Measurements from ENCODE around the gene TMEM255B.
"Not testable (repeated sequence)": the region's sequence is repeated elsewhere in the genome, so short reads cannot be mapped to it uniquely, and the experiment has no call there.

Gene TMEM255B

DNA sequence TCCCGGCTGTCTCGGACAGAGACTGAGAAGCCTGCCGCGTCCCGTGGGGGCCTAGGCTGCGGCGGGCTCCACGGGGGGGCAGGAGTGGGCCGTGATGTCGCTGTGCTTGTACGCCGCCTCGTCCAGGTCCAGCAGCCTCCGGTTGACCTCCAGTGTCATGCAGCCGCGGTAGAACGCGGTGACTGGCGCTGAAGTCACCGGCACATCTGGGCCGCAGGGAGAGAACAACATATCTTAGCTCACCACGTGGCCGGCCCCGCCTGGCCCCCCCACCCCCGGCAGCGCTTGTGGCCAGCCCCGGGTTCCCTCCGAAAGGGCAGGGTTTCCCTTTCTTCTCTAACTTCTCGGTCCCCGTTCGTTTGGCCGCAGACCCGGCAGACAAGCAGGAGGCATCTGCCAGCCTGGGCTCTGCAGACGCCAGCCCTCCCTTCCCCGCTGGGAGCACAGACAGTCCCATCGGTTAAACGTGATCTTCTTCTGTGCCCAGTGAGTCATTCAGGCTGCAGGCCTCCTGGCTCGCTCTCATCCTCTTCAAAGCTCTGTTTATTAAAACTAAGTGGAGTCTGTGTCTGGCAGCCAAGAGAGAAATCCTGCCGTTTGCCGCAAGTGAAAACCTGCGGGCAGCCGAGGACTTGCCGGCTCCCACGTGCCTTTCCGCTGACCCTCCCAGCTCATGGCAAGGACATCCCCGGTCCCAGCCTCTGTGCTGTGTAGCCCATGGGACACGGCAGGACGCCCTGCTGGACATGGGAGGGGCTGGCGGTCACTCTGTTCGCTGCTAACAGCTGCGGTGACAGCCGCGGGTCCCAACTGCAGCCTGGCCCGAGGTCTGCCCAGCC, 62.0 kb downstream of the TMEM255B start:
- FAIRE-seq: no peak

DNA sequence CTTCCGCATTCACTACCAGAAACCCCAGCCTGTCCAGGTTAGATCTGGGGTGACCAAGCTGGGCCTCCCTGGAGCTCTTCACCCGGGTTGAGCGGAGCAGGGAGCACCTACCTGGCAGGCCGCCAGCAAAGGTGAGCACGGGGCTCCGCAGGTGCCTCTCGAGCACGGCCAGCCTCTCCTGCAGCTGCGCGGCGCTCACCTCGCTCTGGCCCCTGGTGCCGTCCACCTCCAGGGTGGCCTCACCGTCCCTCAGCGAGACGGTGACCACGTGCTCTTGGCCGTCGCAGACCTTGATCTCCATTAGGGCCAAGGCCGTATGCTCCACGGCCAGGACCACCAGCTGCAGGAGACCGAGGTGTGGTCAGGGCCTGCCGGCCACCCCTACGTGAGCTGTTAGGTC, 62.8 kb downstream of the TMEM255B start:
- no peak for FAIRE-seq

DNA sequence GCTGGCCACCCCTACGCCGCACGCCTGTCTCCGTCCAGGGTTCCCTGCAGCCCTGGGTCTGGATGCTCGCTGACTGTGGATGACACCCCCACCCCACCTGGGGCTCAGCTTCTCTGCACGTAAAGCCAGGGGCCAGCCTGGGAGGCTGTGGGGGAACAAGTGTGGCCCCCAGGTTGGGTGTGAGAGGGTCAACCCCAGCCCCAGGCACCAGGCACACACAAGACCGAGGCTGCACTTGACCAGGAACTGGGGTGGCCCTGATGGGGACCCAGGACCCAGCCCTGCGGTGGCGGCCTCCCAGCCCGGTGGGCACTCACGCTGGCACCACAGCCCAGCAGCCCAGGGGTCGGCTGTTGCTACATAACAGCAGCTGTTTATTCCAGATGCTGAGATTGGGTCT, 63.2 kb downstream of the TMEM255B start:
- FAIRE-seq: no peak

DNA sequence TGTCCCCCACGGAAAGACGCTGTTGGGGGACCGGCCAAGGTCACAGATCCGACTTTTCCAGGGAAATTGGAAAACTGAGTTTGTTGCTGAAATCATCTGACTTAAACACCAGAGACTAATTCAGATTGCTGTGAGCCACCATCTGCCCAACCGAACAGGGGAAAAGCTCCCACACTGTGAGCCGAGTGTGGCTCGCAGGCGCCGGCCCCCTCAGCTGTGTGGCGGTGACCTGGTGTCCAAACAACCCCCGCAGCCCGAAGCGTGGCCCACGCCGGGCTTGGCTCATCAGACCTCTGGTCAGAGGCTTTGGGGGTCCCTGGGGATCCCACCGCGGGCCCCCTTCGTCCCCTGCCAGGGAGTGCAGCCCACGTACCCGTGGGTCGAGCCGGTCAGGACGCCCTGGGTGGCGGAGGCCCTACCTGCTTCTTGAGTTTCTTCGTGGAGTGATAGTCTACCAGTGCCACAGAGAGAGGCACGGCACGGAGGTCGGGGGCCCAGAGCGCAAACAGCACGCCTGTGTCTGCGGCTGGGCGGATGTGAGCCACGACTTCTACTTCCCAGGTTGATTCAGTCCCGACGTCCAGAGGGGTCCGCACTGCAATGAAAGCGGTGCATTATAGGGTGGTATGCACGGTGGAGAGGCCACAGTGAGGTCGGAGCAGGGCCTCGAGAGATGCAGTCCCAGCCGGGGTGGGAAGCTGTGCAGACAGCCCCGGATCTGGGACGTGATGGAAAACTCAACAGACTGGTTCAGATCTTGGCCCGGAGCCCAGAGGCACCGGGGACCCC, 64.1 kb downstream of the TMEM255B start:
- no peak for FAIRE-seq

DNA sequence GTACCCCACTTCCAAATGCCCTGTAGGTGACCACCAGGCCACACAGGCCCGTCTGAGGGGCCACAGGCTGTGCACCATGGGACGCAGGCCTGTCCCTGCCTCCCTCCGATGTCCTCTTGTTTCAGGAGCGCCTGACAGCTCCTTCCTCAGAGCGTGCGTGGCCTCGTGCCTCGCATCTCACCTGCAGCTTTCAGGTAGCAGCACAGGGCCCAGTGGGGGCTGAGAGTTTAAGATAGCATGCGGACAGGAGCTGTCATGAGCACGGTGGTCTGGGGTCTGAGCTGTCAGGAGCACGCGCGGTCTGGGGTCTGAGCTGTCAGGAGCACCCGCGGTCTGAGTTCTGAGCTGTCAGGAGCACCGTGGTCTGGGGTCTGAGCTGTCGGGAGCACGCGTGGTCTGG, 64.7 kb downstream of the TMEM255B start:
- FAIRE-seq: no peak

DNA sequence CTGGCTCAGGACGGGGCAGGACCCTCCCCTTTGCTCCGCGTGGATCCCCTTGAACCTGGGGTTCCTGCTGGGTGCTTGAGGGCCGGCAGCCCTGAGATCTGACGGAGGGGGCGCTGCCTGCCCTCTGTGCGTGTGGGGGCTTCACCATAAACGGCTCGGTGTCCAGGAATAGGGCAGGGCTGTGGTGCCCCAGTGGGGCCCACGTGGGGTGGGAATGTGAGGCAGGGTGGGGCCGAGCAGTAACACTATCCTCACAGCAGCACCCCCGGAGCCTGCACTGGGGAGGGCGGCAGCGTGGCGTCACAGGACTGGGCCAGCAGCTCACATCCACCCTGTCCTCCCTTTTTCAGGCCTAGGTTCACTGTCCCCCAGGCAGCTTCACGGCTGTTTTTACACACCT, 66.8 kb downstream of the TMEM255B start:
- no peak for FAIRE-seq

DNA sequence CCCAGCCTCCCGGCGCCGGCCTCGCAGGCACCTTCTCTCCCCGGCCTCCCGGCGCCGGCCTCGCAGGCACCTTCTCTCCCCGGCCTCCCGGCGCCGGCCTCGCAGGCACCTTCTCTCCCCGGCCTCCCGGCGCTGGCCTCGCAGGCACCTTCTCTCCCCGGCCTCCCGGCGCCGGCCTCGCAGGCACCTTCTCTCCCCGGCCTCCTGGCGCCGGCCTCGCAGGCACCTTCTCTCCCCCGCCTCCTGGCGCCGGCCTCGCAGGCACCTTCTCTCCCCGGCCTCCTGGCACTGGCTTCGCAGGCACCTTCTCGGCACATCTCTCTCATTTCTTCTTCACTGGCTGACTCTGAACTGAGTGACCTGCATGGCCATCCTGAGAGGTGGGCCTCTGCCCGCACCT, 67.4 kb downstream of the TMEM255B start:
- not testable (repeated sequence) for FAIRE-seq

DNA sequence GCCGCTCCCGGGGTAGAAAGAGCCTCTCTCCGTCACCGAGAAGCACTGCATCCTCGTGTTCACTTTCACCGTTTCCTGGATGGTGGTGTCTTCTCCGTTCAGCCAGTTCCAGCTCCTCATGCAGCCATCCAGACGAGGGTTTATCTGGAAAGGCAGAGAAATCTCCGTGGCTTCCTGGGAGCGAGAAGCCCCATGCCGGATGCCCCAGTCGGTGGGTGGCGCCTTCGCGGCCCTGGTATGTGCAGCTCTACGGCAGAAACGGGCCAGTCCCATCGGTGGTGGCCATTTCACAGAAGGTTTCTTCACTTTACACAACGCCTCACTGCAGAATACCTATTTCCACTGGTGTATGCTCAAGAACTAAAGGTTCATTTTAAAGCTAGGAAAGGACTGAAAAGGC, 68.0 kb downstream of the TMEM255B start:
- no peak for FAIRE-seq

DNA sequence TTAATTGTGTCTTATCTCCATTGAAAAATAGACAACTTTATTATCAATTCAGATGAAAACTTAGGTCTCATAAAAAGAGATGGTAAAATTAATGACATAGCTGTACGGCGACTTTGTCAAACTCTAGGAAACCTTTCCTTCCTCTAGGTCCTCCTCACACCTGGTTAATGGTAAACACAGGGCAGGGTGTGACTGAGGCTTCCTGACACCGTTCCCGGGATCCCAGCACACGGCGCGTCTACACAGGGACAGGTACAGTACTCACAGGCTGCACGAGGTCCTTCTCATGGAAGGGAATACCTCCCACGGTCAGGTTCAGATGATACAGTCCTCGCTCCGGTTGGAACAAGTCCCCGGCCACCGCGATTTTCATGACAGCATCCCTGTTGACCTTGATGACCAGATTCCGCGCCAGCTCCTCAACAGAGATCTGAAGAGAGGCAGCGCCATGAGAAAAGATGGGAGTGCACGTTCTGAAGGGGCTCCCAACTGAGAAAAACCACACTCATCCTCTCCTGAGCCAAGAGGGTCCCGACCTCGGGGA, 69.3 kb downstream of the TMEM255B start:
- no peak for FAIRE-seq

DNA sequence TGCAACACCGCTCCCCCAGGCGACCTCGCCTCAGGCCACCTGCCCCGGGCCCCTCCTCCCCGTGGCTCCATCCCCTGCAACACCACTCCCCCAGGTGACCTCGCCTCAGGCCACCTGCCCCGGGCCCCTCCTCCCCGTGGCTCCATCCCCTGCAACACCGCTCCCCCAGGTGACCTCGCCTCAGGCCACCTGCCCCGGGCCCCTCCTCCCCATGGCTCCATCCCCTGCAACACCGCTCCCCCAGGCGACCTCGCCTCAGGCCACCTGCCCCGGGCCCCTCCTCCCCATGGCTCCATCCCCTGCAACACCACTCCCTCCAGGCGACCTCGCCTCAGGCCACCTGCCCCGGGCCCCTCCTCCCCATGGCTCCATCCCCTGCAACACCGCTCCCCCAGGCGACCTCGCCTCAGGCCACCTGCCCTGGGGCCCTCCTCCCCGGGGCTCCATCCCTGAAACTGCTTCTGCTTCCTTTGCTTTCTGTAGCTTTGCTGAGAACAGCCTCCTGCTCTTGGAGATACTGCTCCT, 71.5 kb downstream of the TMEM255B start:
- not testable (repeated sequence) for FAIRE-seq

DNA sequence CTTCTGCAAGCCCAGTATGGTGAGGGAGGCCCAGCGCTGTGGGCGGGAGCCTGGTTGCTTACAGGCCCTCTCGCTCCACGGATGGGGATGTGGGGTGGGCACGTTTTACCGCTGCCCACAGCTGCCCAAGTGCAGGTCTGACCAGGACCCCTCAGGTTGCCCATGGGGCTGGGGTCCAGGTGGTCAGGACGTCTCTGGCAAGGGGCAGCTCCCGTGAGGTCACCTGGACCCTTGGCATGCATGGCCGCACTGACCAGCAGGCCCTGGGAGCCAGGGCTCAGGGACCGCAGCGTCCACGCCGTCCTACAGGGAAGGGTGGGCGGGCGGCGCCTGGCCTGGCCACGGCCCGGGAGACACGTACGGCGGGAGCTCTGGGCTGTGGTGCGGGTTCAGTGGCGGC, 72.0 kb downstream of the TMEM255B start:
- no peak for FAIRE-seq

DNA sequence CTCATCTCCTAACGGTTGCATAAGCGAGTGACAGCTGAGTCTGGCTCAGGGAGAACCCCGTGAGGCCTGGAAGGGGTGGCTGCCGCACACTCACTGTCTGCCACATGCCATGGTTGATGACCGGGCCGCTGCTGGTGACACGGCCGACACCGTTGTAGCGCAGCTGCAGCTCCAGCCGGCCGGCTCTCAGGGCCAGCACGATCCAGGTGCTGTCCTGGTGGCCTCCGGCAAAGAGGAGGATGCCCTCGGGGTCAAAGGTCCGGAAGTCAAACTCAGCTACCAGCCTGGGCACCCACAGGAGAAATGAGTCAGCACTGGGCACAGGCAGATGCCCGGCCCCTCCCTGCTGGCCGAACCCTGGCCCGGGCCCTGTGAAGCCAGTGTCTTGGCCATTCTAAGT, 73.2 kb downstream of the TMEM255B start:
- FAIRE-seq: no peak

DNA sequence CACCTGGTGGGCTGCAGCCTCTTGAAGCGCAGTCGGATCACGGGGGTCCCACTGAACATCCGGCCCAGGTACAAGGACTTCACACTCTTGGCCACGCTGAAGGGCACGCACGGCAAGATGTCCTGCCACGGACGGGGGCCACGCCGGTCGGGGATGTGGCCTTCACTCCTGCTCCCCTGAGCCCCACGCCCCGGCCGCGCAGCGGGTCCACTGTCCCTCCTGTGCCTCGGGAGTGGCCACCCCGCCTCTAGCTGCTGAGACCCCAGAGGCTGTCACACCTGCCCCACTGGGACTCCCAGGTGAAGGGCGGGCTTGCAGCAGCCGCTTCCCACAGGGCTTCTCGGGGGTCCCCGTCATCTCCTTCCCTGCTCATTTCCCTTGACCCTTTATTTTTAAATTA, 73.6 kb downstream of the TMEM255B start:
- FAIRE-seq: no peak

DNA sequence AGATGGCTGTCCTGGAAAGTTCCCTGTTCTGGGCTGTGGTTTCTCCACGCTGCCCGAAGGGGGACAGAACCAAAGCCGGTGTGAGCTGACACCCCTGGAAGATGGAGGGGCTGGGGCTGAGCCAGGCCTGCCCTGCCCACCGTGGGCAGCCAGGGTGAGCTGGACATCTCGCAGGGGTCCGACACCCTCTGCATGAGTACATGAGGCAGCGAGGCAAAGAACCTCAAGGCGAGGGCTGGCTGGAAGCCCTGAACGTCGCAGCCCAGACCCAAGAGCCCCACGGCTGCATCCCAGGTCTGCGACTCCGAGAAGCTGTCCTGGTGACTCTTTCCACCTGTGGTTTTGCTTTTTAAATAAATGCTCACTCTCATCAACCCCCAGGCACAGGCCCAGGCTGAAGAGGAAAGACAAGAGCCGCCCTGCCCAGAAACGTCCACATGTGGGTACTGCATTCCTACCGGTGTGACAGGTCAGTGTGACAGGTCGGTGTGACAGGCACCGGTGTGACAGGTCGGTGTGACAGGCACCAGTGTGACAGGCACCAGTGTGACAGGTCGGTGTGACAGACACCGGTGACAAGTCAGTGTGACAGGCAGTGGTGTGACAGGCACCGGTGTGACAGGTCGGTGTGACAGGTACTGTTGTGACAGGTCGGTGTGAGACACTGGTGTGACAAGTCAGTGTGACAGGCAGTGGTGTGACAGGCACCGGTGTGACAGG, 74.2 kb downstream of the TMEM255B start:
- FAIRE-seq: no peak

DNA sequence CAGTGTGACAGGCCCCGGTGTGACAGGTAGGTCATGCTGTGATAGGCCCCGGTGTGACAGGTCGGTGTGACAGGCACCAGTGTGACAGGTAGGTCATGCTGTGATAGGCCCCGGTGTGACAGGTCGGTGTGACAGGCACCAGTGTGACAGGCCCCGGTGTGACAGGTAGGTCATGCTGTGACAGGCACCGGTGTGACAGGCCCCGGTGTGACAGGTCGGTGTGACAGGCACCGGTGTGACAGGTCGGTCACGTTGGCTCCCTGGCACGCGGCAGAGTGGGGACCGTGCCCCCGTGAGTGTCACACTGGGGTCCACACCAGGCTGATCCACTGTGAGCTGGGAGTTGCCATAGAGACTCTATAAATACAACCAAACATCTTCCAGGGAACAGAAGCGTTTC, 75.0 kb downstream of the TMEM255B start:
- FAIRE-seq: not testable (repeated sequence)

DNA sequence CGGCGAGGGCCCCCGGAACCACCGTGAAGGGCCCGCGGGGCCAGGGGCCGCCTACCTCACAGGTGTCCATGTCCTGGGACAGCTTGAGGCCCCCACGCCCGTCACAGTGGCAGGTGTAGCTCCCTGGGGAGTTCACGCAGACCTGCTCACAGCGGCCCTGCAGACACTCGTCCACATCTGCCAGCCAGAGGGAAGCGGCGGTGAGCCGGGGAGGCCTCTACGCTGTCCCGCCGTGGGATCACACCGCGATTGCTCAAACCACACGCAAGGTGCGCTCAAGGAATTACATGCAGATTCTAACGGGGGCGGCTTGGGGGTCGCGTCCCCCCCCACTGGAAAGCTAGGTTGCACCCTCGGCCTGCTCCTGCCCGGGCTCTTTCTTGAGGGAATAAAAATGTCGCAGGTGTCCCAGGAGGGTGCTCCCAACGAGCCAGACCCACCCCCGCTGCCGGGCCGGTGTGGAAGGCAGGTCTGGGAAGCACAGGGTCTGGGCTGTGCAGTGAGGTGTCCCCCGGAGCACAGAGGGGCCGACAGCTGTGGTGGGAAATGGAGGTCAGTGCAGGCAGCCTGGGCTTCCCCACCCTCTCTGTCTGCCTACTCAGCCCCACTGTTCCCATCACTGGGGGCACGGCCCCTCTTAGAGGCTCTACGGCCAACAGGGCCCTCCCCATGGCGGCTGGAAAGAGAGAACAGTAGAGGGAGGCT, 75.6 kb downstream of the TMEM255B start:
- no peak for FAIRE-seq

DNA sequence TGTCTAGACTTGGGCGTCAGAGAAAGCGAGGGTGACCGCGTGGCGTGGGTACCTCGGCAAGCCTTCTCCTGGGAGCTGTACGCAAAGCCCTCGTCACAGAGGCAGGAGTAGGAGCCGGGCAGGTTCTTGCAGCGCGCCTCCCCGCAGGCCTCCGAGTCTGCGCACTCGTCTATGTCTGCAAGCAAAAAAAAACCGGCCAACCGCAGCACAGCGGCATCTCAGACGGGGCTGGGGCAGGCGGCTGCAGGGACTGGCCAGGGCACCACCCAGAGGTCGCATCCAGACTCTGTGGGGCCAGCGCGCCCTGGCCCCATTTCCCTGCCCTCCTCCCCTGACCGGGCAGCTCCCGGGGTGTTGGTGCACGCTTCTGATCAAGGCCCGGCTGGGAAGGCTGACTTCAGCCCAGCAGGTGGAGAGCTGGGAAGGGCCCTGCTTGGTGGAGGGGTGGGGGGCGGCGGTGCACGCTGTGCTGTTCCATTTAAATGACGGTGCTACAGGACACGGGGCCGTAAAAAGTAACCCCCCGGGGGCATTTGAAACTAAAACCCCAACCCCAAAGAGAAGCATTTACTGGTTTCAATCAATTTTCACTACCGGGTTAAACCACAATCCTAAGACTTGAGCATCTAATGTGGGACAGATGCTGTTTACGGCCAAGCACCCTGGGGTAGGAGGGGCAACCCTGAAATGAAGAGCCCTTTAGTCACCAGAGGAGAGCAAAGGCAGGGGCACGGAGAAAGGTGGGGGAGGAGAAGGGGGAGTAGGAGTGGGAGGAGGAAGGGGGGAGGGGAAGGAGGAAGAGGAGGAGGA, 76.6 kb downstream of the TMEM255B start:
- FAIRE-seq: no peak

DNA sequence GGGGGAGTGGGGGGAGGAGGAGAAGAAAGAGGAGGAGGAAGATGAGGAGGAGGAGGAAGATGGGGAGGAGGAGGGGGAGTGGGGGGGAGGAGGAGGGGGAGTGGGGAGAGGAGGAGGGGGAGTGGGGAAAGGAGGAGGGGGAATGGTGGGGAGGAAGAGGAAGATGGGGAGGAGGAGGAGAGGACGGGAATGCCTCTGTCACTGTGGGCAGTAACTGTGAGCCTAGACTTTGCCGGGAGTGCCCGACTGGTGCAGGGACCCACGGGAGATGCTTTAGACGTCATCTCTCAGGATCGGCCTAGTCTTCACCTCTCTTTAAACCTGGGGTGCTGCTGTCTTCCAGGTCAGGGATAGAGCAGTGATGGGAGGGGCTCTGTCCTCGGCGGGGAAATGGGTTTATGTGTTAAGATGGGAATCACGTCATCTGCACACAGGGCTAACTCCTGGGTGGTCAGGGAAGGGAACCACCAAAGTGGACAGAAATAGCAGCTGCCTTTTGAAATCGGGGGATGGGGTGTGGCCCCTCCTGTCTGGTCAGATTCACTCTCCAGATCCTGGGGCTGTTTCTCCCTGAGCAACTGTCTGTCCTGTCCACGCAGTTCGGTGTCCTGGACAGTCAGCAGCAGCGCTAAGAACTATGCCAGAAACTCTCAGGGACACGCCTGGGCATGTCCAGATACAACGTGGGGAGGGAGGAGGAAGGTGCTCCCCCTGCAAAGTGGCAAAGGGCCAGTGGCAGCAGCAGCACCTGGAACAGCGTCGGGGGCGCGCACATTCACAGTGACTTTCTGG, 77.9 kb downstream of the TMEM255B start:
- no peak for FAIRE-seq

DNA sequence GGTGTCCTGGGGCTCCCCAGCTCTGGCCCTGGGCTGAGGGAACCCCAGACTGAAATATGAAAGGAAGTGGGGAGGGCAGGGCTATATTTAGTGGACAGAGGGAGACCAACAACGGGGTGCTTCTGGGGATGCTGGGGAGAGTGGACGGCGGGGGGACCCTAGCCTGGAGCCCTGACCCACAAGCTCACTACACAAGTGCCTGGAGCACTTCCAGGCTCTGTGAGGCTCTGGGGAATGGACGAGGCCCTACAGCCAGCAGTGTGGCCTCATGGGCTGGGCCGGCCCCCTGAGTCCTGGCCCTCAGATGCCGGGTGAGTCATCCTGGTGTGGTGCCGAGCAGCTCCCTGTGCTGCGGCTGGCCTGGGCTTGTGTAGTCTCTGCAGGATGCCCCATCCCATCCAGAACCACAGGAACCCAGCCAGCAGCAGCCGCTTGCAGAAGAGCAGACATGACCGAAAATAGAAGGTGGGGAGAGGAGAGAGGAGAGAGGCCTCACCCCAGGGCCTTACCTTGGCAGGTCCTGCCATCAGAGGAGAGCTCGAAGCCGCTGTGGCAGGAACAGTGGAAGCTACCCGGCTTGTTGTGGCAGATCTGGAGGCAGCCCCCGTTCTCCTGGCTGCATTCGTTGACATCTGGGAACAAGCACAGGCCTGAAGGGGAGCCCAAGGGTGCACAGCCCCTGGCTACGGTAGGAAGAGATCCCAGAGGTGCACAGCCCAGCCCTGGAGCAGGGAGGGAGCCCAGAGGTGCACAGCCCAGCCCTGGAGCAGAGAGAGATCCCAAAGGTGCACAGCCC, 78.7 kb downstream of the TMEM255B start:
- FAIRE-seq: no peak

DNA sequence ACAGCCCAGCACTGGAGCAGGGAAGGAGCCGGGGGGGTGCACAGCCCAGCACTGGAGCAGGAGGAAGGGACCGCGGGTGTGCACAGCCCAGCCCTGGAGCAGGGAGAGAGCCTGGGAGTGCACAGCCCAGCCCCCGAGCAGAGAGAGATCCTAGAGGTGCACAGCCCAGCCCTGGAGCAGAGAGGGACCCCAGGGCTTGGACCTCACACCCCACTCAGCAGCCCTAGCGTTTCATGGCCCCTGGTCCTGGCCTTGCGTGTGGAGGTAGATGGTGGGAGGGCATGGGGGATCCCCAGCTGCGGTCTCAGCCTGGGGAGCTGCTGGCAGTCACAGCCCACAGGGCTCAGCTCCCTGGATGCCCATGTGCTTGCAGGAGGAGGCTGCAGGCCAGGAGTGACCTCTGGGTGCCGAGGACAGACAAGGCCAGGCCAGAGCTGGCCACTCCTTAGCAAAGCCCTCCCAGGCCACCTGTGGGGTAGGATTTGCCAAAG, 79.7 kb downstream of the TMEM255B start:
- no peak for FAIRE-seq
